Measurements from ENCODE around the gene DDN.

Gene DDN

GRCh38 chr12:49010092-49010668 is 11.0 kb upstream of the DDN start:
- DNase-seq, result no peak

- no peak for DNase-seq
Observed at GRCh38 chr12:49008943-49009342, 9.8 kb upstream of the DDN start.

GRCh38 chr12:49000346-49000745 is 1.2 kb upstream of the DDN start:
- DNase-seq, result no peak

- DNase-seq, result no peak
Observed at GRCh38 chr12:48998497-48999353, 450 bp downstream of the DDN start.

GRCh38 chr12:48997719-48998496 is 1.3 kb downstream of the DDN start:
- no peak for DNase-seq

GRCh38 chr12:48996794-48997718 is 2.1 kb downstream of the DDN start:
- DNase-seq, result no peak

- DNase-seq, result no peak
Observed at GRCh38 chr12:48995086-48995879, 3.9 kb downstream of the DDN start.

- no peak for DNase-seq
Observed at GRCh38 chr12:48994224-48995085, 4.7 kb downstream of the DDN start.

GRCh38 chr12:48993787-48994186 is 5.4 kb downstream of the DDN start:
- no peak for DNase-seq

GRCh38 chr12:48991247-48992050 is 7.7 kb downstream of the DDN start:
- no peak for DNase-seq

- DNase-seq, result no peak
Observed at GRCh38 chr12:48990552-48990951, 8.6 kb downstream of the DDN start.

GRCh38 chr12:48988030-48988649 is 11.0 kb downstream of the DDN start:
- DNase-seq, result peak; percentile 58

GRCh38 chr12:48986720-48987291 is 12.4 kb downstream of the DDN start:
- no peak for DNase-seq

- DNase-seq, result no peak
Observed at GRCh38 chr12:48985901-48986300, 13.3 kb downstream of the DDN start.

- DNase-seq, result no peak
Observed at GRCh38 chr12:48985475-48985897, 13.7 kb downstream of the DDN start.

- DNase-seq, result no peak
Observed at GRCh38 chr12:48982397-48983080, 16.6 kb downstream of the DDN start.

GRCh38 chr12:48981757-48982157 is 17.4 kb downstream of the DDN start:
- no peak for DNase-seq
